GM21737 (cell line): Measurements from ENCODE around the gene NDUFAB1.
A peak's percentile ranks its signal among the peaks of the same experiment; 100 is the strongest.
"Not testable (repeated sequence)": the region's sequence is repeated elsewhere in the genome, so short reads cannot be mapped to it uniquely, and the experiment has no call there.

Experiments used
- ATAC-seq: cut with Tn5 transposase; IDR thresholded peaks from one replicate; pipeline ENCODE4 v1.9.1; 2021; ENCODE audit warnings: mild to moderate bottlenecking, moderate library complexity; ENCODE audit not compliant: unreplicated experiment

Gene NDUFAB1

DNA sequence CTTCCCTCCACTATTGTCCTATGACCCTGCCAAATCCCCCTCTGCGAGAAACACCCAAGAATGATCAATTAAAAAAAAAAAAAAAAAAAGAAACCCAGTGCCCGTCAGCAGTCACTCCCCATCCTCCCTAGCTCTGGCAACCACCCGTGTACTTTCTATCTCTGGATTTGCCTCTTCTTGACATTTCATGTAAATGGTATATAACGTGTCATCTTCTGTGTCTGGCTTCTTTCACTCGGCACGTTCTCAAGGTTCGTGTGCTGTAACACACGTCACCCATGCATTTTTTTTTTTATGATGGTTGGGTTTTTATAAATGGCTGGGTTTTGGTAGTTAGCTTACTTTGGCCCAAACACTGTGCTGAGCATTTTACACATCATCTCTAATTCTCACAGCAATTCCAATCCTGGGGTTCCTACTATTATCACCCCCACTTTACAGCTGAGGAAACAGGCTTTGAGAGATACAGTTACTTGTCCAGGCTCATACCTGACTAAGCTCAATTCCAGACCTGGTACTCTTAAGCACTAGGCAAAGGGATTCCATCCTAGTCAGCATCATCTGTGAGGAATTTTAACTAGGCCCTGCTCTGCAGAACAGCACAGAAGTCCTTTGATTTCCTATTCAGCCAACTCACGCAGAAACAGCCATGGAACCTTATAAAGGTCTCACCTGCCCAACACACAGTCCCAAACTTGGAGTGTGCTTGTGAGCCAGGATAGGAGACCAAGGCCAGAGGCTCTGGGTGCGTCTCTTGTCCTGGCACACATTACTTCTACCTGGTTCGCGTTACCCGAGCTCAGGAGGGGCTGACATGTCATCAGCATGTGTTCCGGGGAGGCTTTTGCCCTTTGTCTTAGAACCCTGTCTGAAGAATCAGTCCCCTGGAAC lies 11.7 kb downstream of the NDUFAB1 start:
- ATAC-seq: no peak

DNA sequence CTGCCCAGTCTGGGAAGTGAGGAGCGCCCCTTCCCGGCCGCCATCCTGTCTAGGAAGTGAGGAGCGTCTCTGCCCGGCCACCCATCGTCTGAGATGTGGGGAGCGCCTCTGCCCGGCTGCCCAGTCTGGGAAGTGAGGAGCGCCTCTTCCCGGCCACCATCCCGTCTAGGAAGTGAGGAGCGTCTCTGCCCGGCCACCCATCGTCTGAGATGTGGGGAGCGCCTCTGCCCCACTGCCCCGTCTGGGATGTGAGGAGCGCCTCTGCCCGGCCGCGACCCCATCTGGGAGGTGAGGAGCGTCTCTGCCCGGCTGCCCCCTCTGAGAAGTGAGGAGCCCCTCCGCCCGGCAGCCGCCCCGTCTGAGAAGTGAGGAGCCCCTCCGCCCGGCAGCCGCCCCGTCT lies 12.8 kb downstream of the NDUFAB1 start:
- not testable (repeated sequence) for ATAC-seq

DNA sequence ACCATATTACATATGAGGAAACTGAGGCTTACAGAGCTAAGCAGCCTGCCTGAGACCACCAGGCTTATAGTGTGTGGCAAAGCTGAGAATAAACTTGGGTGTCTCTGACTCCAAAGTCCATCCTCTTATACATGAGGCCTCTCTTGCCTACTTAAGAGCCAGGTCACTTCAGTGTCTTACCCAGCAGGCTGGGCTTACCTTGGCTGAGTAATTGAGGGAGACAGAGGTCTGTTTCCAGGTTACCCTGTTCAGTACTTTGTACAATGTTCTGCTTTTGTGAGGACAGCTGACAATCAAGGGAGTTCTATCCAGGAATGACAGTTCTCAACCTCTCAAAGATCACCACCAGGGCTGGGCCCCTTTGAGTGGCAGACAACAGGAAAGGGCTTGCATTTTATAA lies 14.4 kb downstream of the NDUFAB1 start:
- no peak for ATAC-seq

DNA sequence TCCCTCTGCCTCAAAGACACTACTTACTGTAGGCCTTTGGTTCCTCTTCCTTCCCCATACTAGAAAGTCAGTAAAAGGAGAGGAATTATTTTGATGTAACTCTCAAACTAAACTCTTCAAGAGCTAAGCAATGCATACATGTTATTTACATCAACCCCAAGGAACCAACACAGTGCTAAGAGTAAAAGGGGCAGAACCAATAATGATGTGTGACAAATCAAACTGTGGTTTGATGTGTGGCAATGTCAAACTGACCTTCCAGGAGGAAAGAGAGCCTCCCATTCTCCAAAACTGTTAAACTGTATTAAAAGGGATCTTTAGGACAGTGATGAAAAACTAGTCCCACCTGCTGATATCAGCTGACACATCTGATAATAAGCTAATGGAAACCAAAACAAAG lies 15.7 kb downstream of the NDUFAB1 start:
- ATAC-seq: no peak

DNA sequence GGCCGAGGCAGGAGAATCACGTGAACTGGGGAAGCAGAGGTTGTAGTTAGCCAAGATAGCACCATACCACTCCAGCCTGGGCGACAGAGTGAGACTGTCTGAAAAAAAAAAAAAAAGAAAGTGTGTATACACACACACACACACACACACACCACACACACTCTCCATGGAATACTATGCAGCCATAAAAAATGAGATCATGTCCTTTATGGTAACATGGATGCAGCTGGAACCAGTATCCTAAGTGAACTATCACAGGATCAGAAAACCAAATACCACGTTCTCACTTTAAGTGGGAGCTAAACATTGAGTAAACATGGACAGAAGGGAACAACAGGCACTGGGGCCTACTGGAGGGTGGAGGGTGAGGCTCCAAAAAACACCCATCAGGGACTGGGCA lies 16.7 kb downstream of the NDUFAB1 start:
- no peak for ATAC-seq

DNA sequence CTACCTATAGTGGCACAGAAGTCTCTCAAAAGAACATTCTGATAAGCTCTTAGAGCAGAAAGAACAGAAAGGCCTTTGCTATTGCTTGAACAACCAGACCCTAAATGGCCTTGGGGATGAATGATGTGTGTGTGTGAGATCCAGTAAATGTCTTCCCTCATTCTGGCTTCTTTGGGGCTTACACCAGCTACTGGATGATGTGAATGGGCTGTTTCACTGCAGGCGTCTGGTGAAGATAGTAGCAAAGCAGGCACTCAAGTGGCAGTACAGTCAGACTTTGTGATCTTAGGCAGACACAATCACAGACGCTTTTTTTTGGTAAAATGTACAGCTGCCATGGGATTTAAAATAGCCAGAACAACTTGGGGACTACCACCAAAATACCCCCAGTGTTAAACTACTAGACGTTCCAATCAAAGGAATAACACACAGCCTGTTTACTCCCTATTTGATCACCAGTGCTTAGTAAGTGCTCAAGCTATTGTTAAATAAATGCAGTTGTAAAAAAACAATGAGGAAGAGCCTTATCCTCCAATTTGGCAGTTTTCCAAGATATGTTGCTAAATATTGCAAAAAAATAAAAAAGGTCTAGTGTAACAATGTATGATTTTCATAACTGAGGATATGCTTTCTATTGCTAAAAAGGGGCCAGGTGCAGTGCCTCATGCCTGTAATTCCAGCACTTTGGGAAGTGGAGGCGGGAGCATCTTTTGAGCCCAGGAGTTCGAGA lies 17.9 kb downstream of the NDUFAB1 start:
- ATAC-seq: no peak

DNA sequence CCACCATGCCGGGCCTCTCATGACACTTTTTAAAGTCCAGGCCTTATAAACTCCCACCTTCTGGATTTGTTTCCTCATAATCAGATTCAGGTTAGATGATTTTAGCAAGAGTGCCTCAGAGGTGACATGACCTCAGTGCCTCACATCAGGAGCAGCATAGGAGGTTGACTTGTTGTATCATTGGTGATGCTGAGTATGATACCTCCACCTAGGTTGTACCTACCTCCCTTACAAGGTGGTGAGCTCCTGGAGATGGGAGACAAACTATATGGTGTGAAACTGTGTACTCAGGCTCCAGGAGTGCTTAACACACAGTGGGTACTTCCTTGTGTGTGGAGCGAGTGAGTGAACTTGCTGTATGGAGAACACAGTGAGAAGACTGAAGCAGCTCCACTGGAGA lies 18.6 kb downstream of the NDUFAB1 start:
- no peak for ATAC-seq

DNA sequence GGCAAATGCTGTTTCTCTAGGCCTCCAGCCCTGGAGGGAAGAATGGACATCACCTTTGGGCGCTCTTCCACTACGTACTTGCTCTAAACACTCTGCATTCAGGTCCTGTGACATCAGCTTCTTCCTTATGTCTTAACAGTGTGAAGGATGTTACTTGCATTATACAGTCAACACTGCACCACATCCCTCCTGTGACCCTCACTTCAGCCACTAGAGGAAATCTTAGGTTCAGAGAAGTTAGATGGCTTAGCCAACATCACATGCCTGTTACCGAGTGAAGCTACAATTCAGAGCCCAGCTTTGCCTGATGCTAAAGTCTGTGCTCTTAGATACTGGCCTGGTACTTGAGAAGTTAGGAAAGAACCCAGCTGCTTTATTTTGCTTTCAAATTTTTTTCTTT lies 20.3 kb downstream of the NDUFAB1 start:
- no peak for ATAC-seq

DNA sequence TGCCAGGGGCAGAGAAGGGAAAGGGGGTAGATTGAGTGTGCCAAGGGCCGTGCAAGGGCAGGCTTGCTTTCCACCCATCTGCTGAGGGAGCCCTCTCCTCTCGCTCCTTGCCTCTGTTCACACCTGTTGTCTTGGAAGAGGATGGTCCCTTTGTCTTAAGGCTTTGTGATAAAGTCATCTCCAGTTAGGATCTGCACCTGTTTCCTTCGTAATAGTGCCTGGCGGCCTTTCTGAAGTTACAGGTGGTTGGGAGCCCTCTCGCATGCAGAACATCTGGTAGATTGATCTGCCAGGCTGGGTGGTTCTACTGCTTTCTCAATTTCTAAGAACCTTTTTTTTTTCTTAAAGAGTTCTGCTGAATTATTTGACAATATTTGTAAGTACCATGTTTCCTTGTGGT lies 22.3 kb downstream of the NDUFAB1 start:
- ATAC-seq: no peak

DNA sequence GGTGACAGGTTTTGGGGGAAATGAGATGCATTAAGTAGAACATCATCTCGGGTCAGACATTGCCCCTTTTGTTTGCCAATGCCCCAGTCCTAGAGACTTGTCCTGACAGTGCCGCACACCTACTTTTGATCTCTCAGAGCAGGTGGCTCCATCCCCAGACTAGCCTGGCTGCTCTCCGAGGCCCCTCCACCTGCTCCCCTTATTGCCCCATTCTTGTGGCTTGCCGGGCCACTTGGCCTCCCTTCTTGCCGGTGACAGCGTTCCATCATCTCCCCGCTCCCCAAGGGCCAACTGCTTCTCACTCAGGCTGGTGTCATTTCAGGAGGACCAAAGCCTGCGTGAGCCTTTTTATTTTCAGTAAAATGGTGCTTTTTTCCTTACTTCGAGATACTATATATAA lies 23.7 kb downstream of the NDUFAB1 start:
- no peak for ATAC-seq

DNA sequence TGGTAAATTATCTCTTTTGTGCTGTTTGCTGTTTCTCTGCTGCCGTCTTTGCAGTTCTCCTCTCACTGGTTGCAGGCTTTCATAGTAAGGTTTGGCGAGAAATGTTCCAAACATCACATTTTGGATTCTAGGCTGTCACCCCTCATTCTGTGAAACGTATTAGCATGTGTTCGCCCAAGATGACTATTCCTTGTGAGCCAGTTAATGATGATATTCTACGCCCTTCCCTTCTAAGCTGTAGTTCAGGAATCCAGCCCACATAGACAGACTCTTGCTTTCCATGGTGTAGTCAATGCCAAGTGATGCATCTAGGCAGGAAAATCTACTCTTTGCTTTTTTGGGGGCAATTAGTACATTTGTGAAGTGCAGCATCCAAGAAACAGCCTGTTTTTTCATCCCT lies 24.2 kb downstream of the NDUFAB1 start:
- ATAC-seq: no peak

DNA sequence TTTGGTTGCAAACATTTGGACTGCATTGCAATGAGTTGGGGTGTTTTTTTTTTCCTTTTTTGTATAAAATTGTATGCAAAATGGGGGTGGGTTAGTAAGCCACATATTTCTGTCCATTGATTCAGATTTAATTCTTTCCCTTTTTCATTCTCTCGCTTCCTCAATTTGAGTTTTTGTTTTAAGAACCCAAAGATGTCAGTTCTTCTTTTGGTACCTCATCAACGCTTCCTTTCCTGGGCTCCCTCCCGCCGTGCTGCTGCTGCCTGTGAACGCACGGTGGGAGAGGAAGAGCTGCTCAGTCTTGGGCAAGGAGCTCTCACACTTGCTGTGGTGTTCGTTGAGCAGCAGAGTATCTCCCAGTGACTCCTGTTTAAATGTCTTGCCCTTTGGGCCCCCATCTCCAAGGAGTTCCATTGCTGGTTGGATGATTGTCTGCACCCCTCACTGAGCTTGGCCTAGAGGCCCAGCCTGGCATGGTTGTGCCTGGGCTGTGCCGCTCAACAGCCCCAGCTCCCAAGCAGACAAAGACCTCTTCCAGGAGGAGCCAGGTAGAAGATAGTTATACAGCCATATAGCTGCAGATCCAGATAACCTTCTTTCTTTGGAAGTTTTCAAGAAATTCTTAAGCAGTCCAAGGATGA lies 25.0 kb downstream of the NDUFAB1 start:
- ATAC-seq: no peak

DNA sequence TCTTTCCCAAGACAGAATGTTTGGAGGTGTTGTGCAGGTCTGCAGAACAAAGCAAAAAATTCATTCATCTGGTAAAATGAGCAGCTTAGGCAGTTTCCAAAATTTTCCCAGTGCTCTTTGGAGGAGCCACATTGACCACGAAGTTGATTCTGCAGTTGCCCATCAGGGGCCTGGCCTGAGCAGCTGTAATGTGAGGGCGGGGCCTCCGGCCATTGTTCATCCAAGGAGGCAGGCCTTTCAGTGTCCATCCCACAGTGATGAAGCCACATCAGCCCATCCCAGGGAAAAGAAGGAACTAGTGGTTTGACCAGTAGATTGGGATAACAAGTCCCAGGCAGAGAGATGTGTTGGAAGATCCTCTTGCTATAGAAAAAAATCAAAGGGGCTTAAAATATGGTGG lies 28.5 kb downstream of the NDUFAB1 start:
- no peak for ATAC-seq

DNA sequence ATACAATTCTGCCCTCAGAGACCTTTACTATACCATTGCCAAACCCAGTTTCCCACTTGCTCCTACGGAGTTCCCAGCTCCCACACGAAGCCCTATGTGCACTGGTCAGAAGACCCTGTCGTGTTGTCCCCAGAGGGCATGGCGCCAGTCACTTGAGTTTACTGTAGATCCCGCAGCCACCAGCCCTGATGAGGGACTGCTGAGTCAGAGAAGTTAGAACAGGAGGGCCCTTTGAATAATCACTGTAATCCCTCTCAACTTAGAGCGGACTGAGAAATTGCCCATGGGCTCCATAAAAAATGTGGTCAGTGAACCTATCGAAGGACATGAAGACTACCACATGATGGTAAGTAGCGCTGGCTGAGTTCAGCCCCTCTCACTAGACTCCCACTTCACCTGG lies 29.4 kb downstream of the NDUFAB1 start:
- ATAC-seq: no peak

DNA sequence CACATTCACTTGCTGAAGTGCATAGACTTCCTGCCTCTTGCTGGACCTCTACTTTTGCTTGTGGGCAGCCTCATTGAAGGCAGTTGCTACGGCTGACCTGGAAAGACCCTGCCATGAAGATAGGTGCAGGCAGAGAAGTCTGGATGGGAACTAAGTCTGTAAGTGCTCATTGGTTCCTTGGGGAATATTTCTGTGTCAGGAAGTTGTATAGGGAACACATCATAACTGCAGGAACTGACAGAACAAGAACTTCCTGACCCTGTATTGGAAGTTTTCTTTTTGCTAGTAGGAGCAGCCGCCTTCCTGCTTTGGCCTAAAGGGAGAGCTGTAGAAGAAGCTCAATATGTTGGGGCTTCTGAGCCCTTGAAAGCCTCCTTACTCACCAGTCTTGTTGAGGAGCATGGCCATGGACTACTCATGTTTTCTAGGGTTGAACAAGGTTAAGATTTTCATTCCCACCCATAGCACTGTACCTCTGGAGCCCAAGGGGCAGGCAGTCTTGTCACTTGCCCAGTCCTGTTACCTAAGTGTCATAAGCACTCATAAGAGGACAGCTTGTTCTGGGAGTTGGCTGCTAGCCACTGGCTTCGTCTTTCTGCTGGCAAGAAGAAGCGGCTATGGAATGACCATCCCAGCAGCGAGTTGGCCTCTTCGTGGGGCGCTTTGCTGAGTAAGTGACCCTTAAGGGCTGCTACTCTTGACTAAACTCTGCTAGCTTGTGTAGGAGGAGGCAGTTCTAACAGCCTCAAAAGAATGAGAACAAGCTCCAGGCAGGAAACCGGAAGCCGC lies 31.3 kb downstream of the NDUFAB1 start:
- ATAC-seq: no peak

DNA sequence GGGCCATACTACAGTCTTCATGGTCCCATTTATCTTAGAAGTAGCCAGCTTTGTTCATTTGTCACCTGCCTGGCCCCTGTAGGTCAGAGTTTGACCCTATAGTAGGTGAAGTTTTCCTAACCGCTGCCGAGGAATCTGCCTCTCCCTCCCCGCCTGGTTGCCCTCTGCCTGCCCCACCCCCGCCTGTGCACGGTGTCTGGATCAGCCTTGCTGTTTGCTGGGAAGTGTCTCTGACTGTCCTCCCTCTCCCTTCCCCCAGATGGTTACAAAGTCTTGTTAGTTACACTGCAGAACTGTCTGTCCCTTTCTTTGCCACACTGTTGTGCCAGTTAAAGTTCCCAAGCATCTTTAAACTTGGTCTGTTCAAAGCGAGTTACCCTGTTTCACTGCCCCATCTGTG lies 32.9 kb downstream of the NDUFAB1 start:
- no peak for ATAC-seq

DNA sequence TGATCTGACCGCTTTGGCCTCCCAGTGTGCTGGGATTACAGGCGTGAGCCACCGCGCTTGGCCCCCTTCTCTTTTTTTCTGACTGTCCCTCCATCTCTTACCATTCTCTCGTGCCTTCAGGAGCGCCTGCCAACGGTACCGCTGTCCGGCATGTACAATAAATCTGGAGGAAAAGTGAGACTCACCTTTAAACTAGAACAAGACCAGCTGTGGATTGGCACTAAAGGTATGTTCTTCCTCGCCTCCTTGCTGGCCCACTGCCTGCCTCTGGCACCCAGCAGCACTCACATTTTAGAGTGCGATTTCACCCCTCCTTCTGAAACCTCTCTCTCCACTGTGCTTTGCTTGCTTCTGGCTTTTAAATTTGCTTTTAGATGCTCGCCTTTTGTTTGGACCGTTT lies 33.6 kb downstream of the NDUFAB1 start:
- ATAC-seq: no peak

DNA sequence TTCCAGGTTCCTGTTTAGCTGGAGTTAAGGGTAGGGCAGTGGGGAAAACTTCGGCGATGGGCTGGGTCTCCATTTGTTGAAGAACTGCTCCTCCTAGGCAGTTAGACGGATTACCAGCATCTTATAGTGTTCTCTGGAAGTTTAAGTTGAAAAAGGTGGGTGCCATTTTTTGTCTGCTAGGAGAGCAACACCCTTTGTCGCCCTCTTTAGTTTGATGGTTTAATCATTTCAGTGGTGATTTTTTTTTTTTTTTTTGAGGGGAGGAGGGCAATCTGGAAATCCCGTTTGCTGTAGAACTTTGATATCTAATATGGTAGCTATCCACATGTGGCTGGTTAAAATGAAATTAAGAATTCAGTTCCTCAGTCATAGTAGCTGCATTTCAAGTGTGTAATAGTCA lies 34.5 kb downstream of the NDUFAB1 start:
- no peak for ATAC-seq

DNA sequence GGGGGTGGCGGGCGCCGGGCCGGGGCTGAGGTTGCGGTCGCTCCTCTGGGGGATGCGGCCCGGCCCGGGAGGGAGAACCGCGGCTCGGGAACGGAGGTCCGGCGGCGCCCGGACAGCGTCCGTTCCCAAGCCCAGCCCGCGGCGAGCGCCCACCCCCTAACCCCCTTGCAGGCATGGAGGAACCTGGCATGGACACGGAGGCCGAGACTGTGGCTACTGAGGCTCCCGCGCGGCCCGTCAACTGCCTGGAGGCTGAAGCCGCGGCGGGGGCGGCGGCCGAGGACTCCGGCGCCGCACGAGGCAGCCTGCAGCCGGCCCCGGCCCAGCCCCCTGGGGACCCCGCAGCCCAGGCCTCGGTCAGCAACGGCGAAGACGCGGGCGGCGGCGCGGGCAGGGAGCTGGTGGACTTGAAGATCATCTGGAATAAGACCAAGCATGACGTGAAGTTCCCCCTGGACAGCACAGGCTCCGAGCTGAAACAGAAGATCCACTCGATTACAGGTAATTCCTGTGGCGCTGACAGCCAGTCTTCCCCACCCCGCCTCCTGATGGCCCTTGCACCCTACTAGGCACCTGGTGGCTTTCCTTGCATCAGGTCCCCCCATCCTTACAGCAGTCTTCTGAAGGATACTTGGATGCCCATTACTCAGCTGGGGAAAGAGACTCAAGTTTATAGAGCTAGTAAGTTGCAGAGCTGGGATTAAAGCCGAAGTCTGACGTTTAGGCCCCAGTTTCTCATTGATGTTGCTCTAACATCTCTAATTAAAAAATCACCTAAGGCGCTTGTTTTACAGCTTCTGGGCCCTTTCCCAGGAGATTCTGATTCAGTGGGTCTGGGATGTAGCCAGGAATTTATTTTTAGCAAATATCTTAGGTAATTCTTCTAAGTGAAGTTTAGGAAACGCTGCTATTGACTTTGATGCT lies 38.1 kb downstream of the NDUFAB1 start:
- peak; percentile 3 for ATAC-seq
